K562 (cell line): ENCODE data around the gene IL4I1. TPM values are rescaled to one million over a fixed set of nuclear protein-coding genes. Genes with fewer than 3 reads are reported as not detected.

Source experiments
- CTCF ChIP-seq, 3 experiments: IDR thresholded peaks in 2 of 3; conservative IDR thresholded peaks in 1 of 3; 2 replicates each; pipeline ENCODE4 v1.5.1; 2011 to 2012; ENCODE audit warnings: low read length in 3 of 3, mild to moderate bottlenecking in 3 of 3, control low read depth in 2 of 3, improper control_type of control experiment in 1 of 3, inconsistent platforms in 1 of 3, low read depth in 1 of 3, mixed read lengths in 1 of 3, moderate library complexity in 1 of 3; ENCODE audit not compliant: insufficient read depth in 2 of 3
- E2F5 ChIP-seq: sonication (generic); formaldehyde crosslinking; IDR thresholded peaks from 2 replicates; pipeline ENCODE4 v1.8.0; 2022; ENCODE audit warnings: mild to moderate bottlenecking, missing genetic modification reagents
- ETS1 ChIP-seq: conservative IDR thresholded peaks from 2 replicates; pipeline ENCODE4 v1.6.1; 2011; ENCODE audit warnings: low read depth, mild to moderate bottlenecking, low read length; ENCODE audit not compliant: control insufficient read depth
- FOXP1 ChIP-seq: sonication (generic); formaldehyde crosslinking; IDR thresholded peaks from 2 replicates; pipeline ENCODE4 v1.8.0; 2022; ENCODE audit warnings: mild to moderate bottlenecking, missing genetic modification reagents
- HDAC6 ChIP-seq: IDR thresholded peaks from 2 replicates; pipeline ENCODE4 v1.6.1; 2012; ENCODE audit warnings: low read depth, mild to moderate bottlenecking, control low read depth, inconsistent platforms, low read length, moderate library complexity
- LEF1 ChIP-seq: fragments of 450-650 bp; IDR thresholded peaks from 2 replicates; pipeline ENCODE4 v1.6.1; 2016; ENCODE audit warnings: mild to moderate bottlenecking
- MTF1 ChIP-seq: fragments of 250-450 bp; sonication (Bioruptor Pico); IDR thresholded peaks from 2 replicates; pipeline ENCODE4 v1.9.0; 2021; ENCODE audit warnings: moderate library complexity, mild to moderate bottlenecking, inconsistent platforms, borderline replicate concordance
- NCOA1 ChIP-seq: fragments of 450-650 bp; IDR thresholded peaks from 2 replicates; pipeline ENCODE4 v1.6.1; 2016; ENCODE audit warnings: low read depth
- NRF1 ChIP-seq, 2 experiments: fragments of 450-650 bp; IDR thresholded peaks in 1 of 2; conservative IDR thresholded peaks in 1 of 2; 2 replicates each; pipeline ENCODE4 v1.6.1; 2014; ENCODE audit warnings: mild to moderate bottlenecking in 2 of 2
- PHF21A ChIP-seq: fragments of 450-650 bp; IDR thresholded peaks from 2 replicates; pipeline ENCODE4 v1.6.1; 2017; ENCODE audit warnings: low read depth, borderline replicate concordance
- RBM25 ChIP-seq: fragments of 200-400 bp; formaldehyde crosslinking; IDR thresholded peaks from 2 replicates; pipeline ENCODE4 v1.6.1; 2018; ENCODE audit warnings: low read length, low read depth, moderate library complexity; ENCODE audit not compliant: severe bottlenecking
- RUNX1 ChIP-seq: sonication (generic); IDR thresholded peaks from 2 replicates; pipeline ENCODE4 v1.6.1; 2016; ENCODE audit warnings: antibody characterized with exemption, low read depth
- SIRT6 ChIP-seq: IDR thresholded peaks from one replicate; pipeline ENCODE4 v1.6.1; 2012; ENCODE audit warnings: low read depth, mild to moderate bottlenecking, control low read depth, inconsistent platforms, low read length, moderate library complexity
- SP1 ChIP-seq: sonication (generic); formaldehyde crosslinking; IDR thresholded peaks from 2 replicates; pipeline ENCODE4 v1.8.1; 2022; ENCODE audit warnings: mild to moderate bottlenecking, missing genetic modification reagents
- TCF7L2 ChIP-seq: fragments of 150-350 bp; IDR thresholded peaks from 2 replicates; pipeline ENCODE4 v1.6.1; 2016; ENCODE audit warnings: low read depth, mild to moderate bottlenecking, low read length, moderate library complexity
- TEAD1 ChIP-seq, 2 experiments: fragments of 450-650 bp in 1 of 2; sonication (generic) in 1 of 2; formaldehyde crosslinking; IDR thresholded peaks; 2 replicates each; pipeline versions ENCODE4 v1.4.0 to v1.8.0; 2020 to 2022; ENCODE audit warnings: mild to moderate bottlenecking in 2 of 2, missing genetic modification reagents in 1 of 2
- ZBTB33 ChIP-seq: sonication (generic); formaldehyde crosslinking; IDR thresholded peaks from 2 replicates; pipeline ENCODE4 v1.8.1; 2023; ENCODE audit warnings: mild to moderate bottlenecking, missing genetic modification reagents
- ZBTB43 ChIP-seq: sonication (generic); formaldehyde crosslinking; IDR thresholded peaks from 2 replicates; pipeline ENCODE4 v1.8.0; 2023; ENCODE audit warnings: mild to moderate bottlenecking, missing genetic modification reagents
- ZNF263 ChIP-seq: sonication (generic); formaldehyde crosslinking; IDR thresholded peaks from 2 replicates; pipeline ENCODE4 v1.8.0; 2022; ENCODE audit warnings: mild to moderate bottlenecking, missing genetic modification reagents, borderline replicate concordance
- ZNF586 ChIP-seq: fragments of 450-650 bp; formaldehyde crosslinking; conservative IDR thresholded peaks from 2 replicates; pipeline ENCODE4 v1.4.0; 2020; ENCODE audit warnings: mild to moderate bottlenecking, moderate library complexity
- polyA plus RNA-seq, 8 experiments: library from polyadenylated mRNA; depleted of rRNA in 4 of 8; stranded (reverse) in 5 of 8; unstranded in 3 of 8; fragments of >200 nt; fragmentation: Nextera tagmentation in 2 of 8; fragmentation: Illumina TruSeq in 1 of 8; extraction: Ambion mirVana in 2 of 8; extraction: Trizol in 1 of 8; gene quantifications; 2 replicates each; pipeline versions ENCODE4 v1.2.1 to v1.2.3, GENCODE V29; 2011 to 2014; ENCODE audit warnings: inconsistent platforms in 1 of 8, missing spikeins in 1 of 8
- total RNA-seq, 7 experiments: library from RNA; depleted of rRNA in 6 of 7; stranded (reverse); fragments of >200 nt in 6 of 7; fragmentation: Illumina TruSeq in 2 of 7; extraction: Trizol in 2 of 7; gene quantifications; 2 replicates each; pipeline versions ENCODE4 v1.2.1 to v1.2.3, GENCODE V29; 2011 to 2021; ENCODE audit warnings: low replicate concordance in 1 of 7

IL4I1 gene
- total and polyA plus RNA-seq, 9 of the 15 experiments (the other 6 are each of a cell fraction or from before 2014, with no cell fraction given): 0.06 to 0.95 (median 0.43) TPM; not detected in 2

GRCh38 chr19:49850487-49851342, 46.0 kb downstream of the IL4I1 start, which contains the start of gene PTOV1 (continued):
- TF ChIP-seq NRF1 (conservative IDR thresholded peaks at IDR 0.05 in 1 of 2, IDR thresholded peaks at IDR 0.05 in 1 of 2): peak; percentile 80 to 82
- no peak; the same call in 1 of the 2 replicates for TF ChIP-seq ZNF263 (CRISPR knock-in tag)
- TF ChIP-seq SIRT6: no peak
- TF ChIP-seq TCF7L2: peak; percentile 98
- peak; percentile 45 to 90; a peak in 2 of 4 replicates for TF ChIP-seq TEAD1 (CRISPR knock-in tag; IDR thresholded peaks at IDR 0.05)
- no peak for TF ChIP-seq ZNF586
- TF ChIP-seq ZBTB33 (CRISPR knock-in tag): peak; percentile 73
- TF ChIP-seq E2F5: no peak
- no peak for TF ChIP-seq HDAC6
- TF ChIP-seq ETS1: peak; percentile 85
- peak in 1 of 3 experiments; percentile 9; a peak in 1 of 6 replicates for TF ChIP-seq CTCF (IDR thresholded peaks at IDR 0.05 in 2 of 3, conservative IDR thresholded peaks at IDR 0.05 in 1 of 3; ENCODE audit: insufficient read depth in 2 of 3, low read depth in 1 of 3, low read length in 3 of 3)
- no peak; the same call in none of the 2 replicates for TF ChIP-seq FOXP1 (CRISPR knock-in tag)
- TF ChIP-seq RBM25: no peak
- TF ChIP-seq PHF21A: no peak
- 0 out of 2 replicates have a peak, but pooled peaks have one; percentile 47 for TF ChIP-seq ZBTB43
- TF ChIP-seq LEF1: no peak
- peak; percentile 35; the same call in 1 of the 2 replicates for TF ChIP-seq NCOA1
- TF ChIP-seq MTF1 (CRISPR knock-in tag): no peak
- TF ChIP-seq RUNX1: no peak
- peak; percentile 96 for TF ChIP-seq SP1
